ENCODE results near the gene AGRN. TPM values are rescaled to one million over a fixed set of nuclear protein-coding genes. Genes with fewer than 3 reads are reported as not detected.

The AGRN gene
- total and polyA plus RNA-seq, 8 donors, result 40.5 to 166 (median 71.4) TPM

DNA sequence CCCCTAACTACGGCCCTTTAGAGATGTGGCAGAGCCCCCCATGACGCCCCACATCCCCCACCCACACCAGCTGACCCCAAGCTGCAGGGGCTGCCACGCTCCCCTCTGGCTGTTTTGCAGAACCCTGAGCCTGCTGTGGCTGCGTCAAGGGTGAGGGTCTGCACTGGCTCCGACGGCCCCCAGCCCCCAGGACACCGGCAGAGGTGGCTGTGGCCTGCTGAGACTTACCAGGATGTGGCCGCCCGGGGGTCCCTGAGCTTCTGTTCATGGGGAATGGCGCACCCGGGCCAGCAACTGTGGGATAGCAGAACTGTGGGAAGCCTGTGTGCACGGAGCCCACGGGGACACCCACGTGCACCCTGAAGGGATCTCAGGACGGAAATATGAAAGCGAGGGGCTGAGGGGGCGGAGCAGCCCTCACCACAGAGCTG is 67.0 kb downstream of the AGRN start:
- Histone ChIP-seq H3K4me3 (no peak overlapping the region), H3K27me3 (no peaks in the 10 kb centered on the region), H3K4me1 (no peaks in the 10 kb centered on the region), H3K27ac (no peak overlapping the region), H3K9me3 (no peaks in the 10 kb centered on the region), H3K36me3 (no peaks in the 10 kb centered on the region)
- TF ChIP-seq CTCF (IDR thresholded peaks at IDR 0.05), result no peak
- no peak for ATAC-seq
- intact Hi-C loops (cut with DNase I), result no loop called here
- no peak for FAIRE-seq
- DNase-seq, result peak in 2 of 6 donors; percentile 42 to 60
- WGBS, 2 donors, result 90 to 91% methylated on average over 16 to 17 of the region's 17 CpGs

DNA sequence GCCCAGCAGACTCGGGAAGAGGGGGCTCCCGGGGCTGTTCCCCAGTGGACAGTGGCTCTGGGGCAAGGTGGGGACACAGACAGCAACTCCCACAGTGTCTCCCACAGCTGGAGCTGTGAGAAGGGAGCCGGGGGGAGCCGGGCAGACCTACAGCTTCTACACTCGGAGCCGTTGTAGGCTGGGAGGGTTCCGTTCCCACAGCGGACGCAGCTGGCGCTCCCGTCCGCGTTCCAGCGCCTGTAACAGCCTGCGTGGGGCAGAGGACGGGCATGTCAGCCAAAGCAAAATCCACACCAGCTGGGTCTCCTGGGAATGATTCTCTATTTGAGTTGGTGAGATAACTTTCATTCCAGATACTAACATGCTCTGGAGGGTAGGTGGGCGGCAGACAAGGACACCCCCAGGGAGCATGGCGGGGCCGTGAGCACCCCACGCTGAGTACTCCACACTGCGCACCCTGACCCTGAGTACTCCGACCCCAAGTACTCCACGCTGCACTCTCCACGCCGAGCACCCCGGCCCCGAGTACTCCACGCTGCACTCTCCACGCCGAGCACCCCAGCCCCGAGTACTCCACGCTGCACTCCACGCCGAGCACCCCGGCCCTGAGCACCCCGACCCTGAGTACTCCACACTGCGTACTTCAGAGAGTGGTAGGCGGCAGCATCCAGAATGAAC is 67.6 kb downstream of the AGRN start:
- no peak for TF ChIP-seq CTCF (IDR thresholded peaks at IDR 0.05)
- Histone ChIP-seq H3K4me3 (no peak overlapping the region), H3K27me3 (no peaks in the 10 kb centered on the region), H3K9me3 (no peaks in the 10 kb centered on the region), H3K4me1 (no peaks in the 10 kb centered on the region), H3K27ac (no peak overlapping the region), H3K36me3 (no peaks in the 10 kb centered on the region)
- no peak for FAIRE-seq
- 92 to 93% methylated on average over 38 of the region's 38 CpGs for WGBS, 2 donors
- intact Hi-C loops (cut with DNase I), result no loop called here
- ATAC-seq, result no peak
- peak in 1 of 6 donors; percentile 35 for DNase-seq

DNA sequence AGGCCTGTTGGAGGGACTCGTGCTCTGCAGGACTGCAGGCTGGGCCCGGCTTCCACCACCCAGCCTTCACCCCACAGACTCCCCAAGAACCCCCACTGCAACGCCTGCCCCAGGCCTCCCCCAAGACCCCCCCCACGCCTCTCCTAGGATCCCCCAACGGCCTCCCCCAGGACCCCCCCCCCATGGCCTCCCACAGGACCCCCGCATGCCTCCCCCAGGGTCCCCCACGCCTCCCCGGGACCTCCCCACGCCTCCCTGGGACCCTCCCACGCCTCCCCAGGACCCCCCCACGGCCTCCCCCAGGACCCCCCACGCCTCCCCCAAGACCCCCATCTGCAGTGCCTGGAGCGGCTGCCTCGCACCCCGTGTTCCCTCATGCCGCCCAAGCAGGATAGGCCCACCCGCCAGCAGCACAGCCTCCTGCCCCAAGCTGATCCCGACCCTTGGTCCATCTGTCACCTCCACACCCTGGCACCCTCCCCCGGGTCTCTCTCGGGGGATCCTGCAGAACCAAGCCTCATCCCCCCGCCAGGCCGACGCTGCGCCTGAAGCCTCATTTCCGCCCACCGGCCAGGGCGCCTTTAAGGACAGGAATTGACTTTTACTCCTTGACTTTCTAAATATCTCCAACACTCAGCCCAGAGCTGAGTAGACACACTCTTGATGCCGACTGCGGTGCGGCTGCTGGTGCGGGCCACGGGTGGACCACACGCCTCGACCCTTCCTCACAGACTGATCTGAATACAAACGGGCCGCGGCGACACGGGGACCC is 68.3 kb downstream of the AGRN start:
- H3K4me3 ChIP-seq, result no peak overlapping the region
- ATAC-seq, result no peak
- no peaks in the 10 kb centered on the region for H3K27me3 ChIP-seq
- no peak for TF ChIP-seq CTCF (IDR thresholded peaks at IDR 0.05)
- 82 to 92% methylated on average over 27 to 39 of the region's 39 CpGs for WGBS, 2 donors
- no peaks in the 10 kb centered on the region for H3K9me3 ChIP-seq
- intact Hi-C loops (cut with DNase I), result no loop called here
- no peak overlapping the region for H3K27ac ChIP-seq
- peak in 2 of 6 donors; percentile 44 to 61 for DNase-seq
- H3K36me3 ChIP-seq, result no peaks in the 10 kb centered on the region
- no peaks in the 10 kb centered on the region for H3K4me1 ChIP-seq
- FAIRE-seq, result no peak

GRCh38 chr1:1088801-1089680 is 69.1 kb downstream of the AGRN start:
- intact Hi-C loops (cut with DNase I), result no loop called here
- ATAC-seq (no peak), DNase-seq (peak in 2 of 6 donors; percentile 52 to 68), FAIRE-seq (no peak)
- TF ChIP-seq CTCF (IDR thresholded peaks at IDR 0.05), result no peak
- no peaks in the 10 kb centered on the region for H3K36me3 ChIP-seq
- no peaks in the 10 kb centered on the region for H3K9me3 ChIP-seq
- no peak overlapping the region for H3K4me3 ChIP-seq
- no peaks in the 10 kb centered on the region for H3K27me3 ChIP-seq
- H3K4me1 ChIP-seq, result no peaks in the 10 kb centered on the region
- H3K27ac ChIP-seq, result no peak overlapping the region
- WGBS, 2 donors, result 92 to 94% methylated on average over 46 of the region's 46 CpGs

All from pancreas (tissue), 10 donors.